Measurements from ENCODE around the gene IMPG1. TPM values are rescaled to one million over a fixed set of nuclear protein-coding genes. Genes with fewer than 3 reads are reported as not detected.
A peak's percentile ranks its signal among the peaks of the same experiment; 100 is the strongest.

IMPG1 gene
- total and polyA plus RNA-seq, 9 donors: 0.11 to 0.79 (median 0.39) TPM

DNA sequence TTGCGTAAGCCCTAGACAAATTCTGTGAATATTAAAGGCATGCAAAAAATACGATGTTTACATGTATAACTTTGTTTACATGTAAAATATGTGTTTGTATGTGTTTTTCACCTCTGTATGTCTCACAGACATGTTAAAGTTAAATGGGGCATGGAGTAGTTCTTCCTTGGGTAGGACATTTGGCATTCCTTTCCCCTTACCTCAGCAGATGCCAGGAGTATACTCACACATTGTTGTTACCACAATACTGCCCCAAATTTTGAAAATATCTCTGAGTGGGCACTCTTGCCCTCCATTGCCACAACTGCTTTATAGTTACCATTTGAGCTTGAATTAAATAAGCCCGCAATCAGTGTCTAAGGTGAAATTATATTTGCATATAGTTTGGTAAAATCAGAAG, 175.9 kb downstream of the IMPG1 start:
- DNase-seq: no peak
- WGBS (ENCODE audit: insufficient coverage): no CpG with 5 or more reads among the region's 3 CpGs
- H3K9me3 ChIP-seq (replicated peaks; ENCODE audit: control insufficient read depth, low read depth, low read length): no peaks in the 10 kb centered on the region

GRCh38 chr6:75893776-75894152, 178.7 kb downstream of the IMPG1 start:
- Histone ChIP-seq H3K27me3 (ENCODE audit: control insufficient read depth, insufficient read depth, low read length) (no peaks in the 10 kb centered on the region), H3K4me1 (ENCODE audit: control insufficient read depth, insufficient read depth, low read length) (no peaks in the 10 kb centered on the region), H3K4me3 (ENCODE audit: low read length) (no peak overlapping the region), H3K36me3 (ENCODE audit: control insufficient read depth, insufficient read depth, low read length) (no peaks in the 10 kb centered on the region), H3K9me3 (replicated peaks; ENCODE audit: control insufficient read depth, low read depth, low read length) (no peaks in the 10 kb centered on the region), H3K27ac (ENCODE audit: low read length) (no peak overlapping the region)
- peak; percentile 5 for DNase-seq
- WGBS (ENCODE audit: insufficient coverage): 55% methylated on average over 2 of the region's 2 CpGs

More for the DNA sequence above, 175.9 kb downstream of the IMPG1 start:
- H3K27me3 ChIP-seq (ENCODE audit: control insufficient read depth, insufficient read depth, low read length): no peaks in the 10 kb centered on the region
- no peaks in the 10 kb centered on the region for H3K4me1 ChIP-seq (ENCODE audit: control insufficient read depth, insufficient read depth, low read length)
- no peak overlapping the region for H3K4me3 ChIP-seq (ENCODE audit: low read length)
- H3K36me3 ChIP-seq (ENCODE audit: control insufficient read depth, insufficient read depth, low read length): no peaks in the 10 kb centered on the region
- H3K27ac ChIP-seq (ENCODE audit: low read length): no peak overlapping the region

GRCh38 chr6:75893058-75893775, 179.2 kb downstream of the IMPG1 start:
- Histone ChIP-seq H3K4me1 (ENCODE audit: control insufficient read depth, insufficient read depth, low read length) (no peaks in the 10 kb centered on the region), H3K4me3 (ENCODE audit: low read length) (no peak overlapping the region), H3K27ac (ENCODE audit: low read length) (no peak overlapping the region), H3K36me3 (ENCODE audit: control insufficient read depth, insufficient read depth, low read length) (no peaks in the 10 kb centered on the region), H3K27me3 (ENCODE audit: control insufficient read depth, insufficient read depth, low read length) (no peaks in the 10 kb centered on the region), H3K9me3 (replicated peaks; ENCODE audit: control insufficient read depth, low read depth, low read length) (no peaks in the 10 kb centered on the region)
- WGBS (ENCODE audit: insufficient coverage): 0% methylated on average over 1 of the region's 5 CpGs
- DNase-seq: peak; percentile 87

DNA sequence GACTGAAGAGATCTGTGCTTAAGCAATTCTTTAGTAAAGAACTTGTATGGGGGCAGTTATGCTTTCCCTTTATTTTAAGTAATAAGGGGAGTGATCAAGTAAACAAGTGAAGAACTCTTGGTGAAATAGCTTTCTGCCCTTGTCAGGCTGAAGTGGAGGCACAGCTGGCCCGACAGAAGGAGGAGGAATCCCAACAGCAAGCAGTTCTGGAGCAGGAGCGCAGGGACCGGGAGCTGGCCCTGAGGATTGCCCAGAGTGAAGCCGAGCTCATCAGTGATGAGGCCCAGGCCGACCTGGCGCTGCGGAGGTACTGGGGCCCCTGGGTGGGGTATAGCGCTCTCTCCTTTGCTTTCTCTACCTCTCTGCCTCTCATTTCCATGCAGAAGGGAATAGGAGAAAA, 180.1 kb downstream of the IMPG1 start:
- H3K4me3 ChIP-seq (ENCODE audit: low read length): no peak overlapping the region
- H3K4me1 ChIP-seq (ENCODE audit: control insufficient read depth, insufficient read depth, low read length): no peaks in the 10 kb centered on the region
- 89% methylated on average over 3 of the region's 8 CpGs for WGBS (ENCODE audit: insufficient coverage)
- no peak for DNase-seq
- no peaks in the 10 kb centered on the region for H3K36me3 ChIP-seq (ENCODE audit: control insufficient read depth, insufficient read depth, low read length)
- H3K9me3 ChIP-seq (replicated peaks; ENCODE audit: control insufficient read depth, low read depth, low read length): no peaks in the 10 kb centered on the region
- H3K27ac ChIP-seq (ENCODE audit: low read length): no peak overlapping the region
- H3K27me3 ChIP-seq (ENCODE audit: control insufficient read depth, insufficient read depth, low read length): no peaks in the 10 kb centered on the region

- DNase-seq: no peak
- Histone ChIP-seq H3K27ac (ENCODE audit: low read length) (no peak overlapping the region), H3K27me3 (ENCODE audit: control insufficient read depth, insufficient read depth, low read length) (no peaks in the 10 kb centered on the region), H3K4me3 (ENCODE audit: low read length) (no peak overlapping the region), H3K36me3 (ENCODE audit: control insufficient read depth, insufficient read depth, low read length) (no peaks in the 10 kb centered on the region), H3K4me1 (ENCODE audit: control insufficient read depth, insufficient read depth, low read length) (no peaks in the 10 kb centered on the region), H3K9me3 (replicated peaks; ENCODE audit: control insufficient read depth, low read depth, low read length) (no peaks in the 10 kb centered on the region)
- 89% methylated on average over 1 of the region's 2 CpGs for WGBS (ENCODE audit: insufficient coverage)
Measured at GRCh38 chr6:75884822-75885221, 187.6 kb downstream of the IMPG1 start.

DNA sequence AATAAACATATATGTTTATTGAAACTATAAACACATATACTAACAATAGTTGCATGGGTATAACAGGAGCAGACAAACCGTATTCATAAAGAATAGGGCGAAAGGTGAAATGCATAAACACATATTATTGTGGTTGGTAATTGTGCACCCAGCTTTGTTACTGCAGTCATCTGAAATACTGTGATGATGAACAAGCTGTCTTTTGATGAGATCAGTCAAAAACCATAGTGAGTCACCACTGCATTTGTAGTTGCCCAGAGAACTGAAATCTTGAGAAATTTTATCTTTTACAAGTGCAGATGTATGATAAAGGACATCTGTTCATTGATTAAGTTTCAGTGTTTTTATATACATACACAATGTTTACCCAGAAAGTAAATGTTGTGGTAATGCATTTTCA, 189.7 kb downstream of the IMPG1 start:
- no CpG with 5 or more reads among the region's 2 CpGs for WGBS (ENCODE audit: insufficient coverage)
- DNase-seq: no peak
- H3K27ac ChIP-seq (ENCODE audit: low read length): no peak overlapping the region
- no peaks in the 10 kb centered on the region for H3K36me3 ChIP-seq (ENCODE audit: control insufficient read depth, insufficient read depth, low read length)
- H3K9me3 ChIP-seq (replicated peaks; ENCODE audit: control insufficient read depth, low read depth, low read length): no peaks in the 10 kb centered on the region
- H3K4me3 ChIP-seq (ENCODE audit: low read length): no peak overlapping the region
- H3K27me3 ChIP-seq (ENCODE audit: control insufficient read depth, insufficient read depth, low read length): no peaks in the 10 kb centered on the region
- H3K4me1 ChIP-seq (ENCODE audit: control insufficient read depth, insufficient read depth, low read length): no peaks in the 10 kb centered on the region

DNA sequence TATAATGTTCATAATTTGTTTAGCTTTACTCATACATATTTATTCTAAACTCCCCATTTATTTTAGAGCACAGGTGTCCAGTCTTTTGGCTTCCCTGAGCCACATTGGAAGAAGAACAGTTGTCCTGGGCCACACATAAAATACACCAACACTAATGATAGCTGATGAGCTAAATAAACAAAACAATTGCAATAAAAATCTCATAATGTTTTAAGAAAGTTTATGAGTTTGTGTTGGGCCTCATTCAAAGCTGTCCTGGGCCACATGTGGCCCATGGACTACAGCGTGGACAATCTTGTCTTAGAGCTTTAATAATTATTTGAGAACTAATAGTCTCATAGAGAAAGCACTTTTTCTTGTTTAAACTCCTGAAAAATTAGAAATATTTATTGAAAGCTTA, 192.2 kb downstream of the IMPG1 start:
- no peaks in the 10 kb centered on the region for H3K27me3 ChIP-seq (ENCODE audit: control insufficient read depth, insufficient read depth, low read length)
- no peak overlapping the region for H3K4me3 ChIP-seq (ENCODE audit: low read length)
- DNase-seq: no peak
- H3K27ac ChIP-seq (ENCODE audit: low read length): no peak overlapping the region
- H3K9me3 ChIP-seq (replicated peaks; ENCODE audit: control insufficient read depth, low read depth, low read length): no peaks in the 10 kb centered on the region
- WGBS (ENCODE audit: insufficient coverage): no CpG with 5 or more reads among the region's 1 CpG
- H3K4me1 ChIP-seq (ENCODE audit: control insufficient read depth, insufficient read depth, low read length): no peaks in the 10 kb centered on the region
- no peaks in the 10 kb centered on the region for H3K36me3 ChIP-seq (ENCODE audit: control insufficient read depth, insufficient read depth, low read length)

GRCh38 chr6:75876152-75876551, 196.3 kb downstream of the IMPG1 start:
- no peak overlapping the region for H3K27ac ChIP-seq (ENCODE audit: low read length)
- H3K27me3 ChIP-seq (ENCODE audit: control insufficient read depth, insufficient read depth, low read length): no peaks in the 10 kb centered on the region
- no peak overlapping the region for H3K4me3 ChIP-seq (ENCODE audit: low read length)
- H3K4me1 ChIP-seq (ENCODE audit: control insufficient read depth, insufficient read depth, low read length): no peaks in the 10 kb centered on the region
- no peaks in the 10 kb centered on the region for H3K9me3 ChIP-seq (replicated peaks; ENCODE audit: control insufficient read depth, low read depth, low read length)
- peak; percentile 2 for DNase-seq
- peaks cover 2% of the 10 kb centered on the region for H3K36me3 ChIP-seq (ENCODE audit: control insufficient read depth, insufficient read depth, low read length)

GRCh38 chr6:75874224-75874623, 198.2 kb downstream of the IMPG1 start:
- Histone ChIP-seq H3K9me3 (replicated peaks; ENCODE audit: control insufficient read depth, low read depth, low read length) (no peaks in the 10 kb centered on the region), H3K27me3 (ENCODE audit: control insufficient read depth, insufficient read depth, low read length) (no peaks in the 10 kb centered on the region), H3K36me3 (ENCODE audit: control insufficient read depth, insufficient read depth, low read length) (peaks cover 2% of the 10 kb centered on the region), H3K4me3 (ENCODE audit: low read length) (no peak overlapping the region), H3K27ac (ENCODE audit: low read length) (no peak overlapping the region), H3K4me1 (ENCODE audit: control insufficient read depth, insufficient read depth, low read length) (no peaks in the 10 kb centered on the region)
- WGBS (ENCODE audit: insufficient coverage): 87% methylated on average over 2 of the region's 2 CpGs
- no peak for DNase-seq

All from muscle of leg (tissue), 11 donors.